ENCODE data around the gene TTLL11.

- TF ChIP-seq CTCF (IDR thresholded peaks at IDR 0.05) (no peak), EZH2phosphoT487 (IDR thresholded peaks at IDR 0.05) (no peak), EZH2 (IDR thresholded peaks at IDR 0.05) (no peak)
Observed at GRCh38 chr9:121842612-121842978, 250.5 kb downstream of the TTLL11 start.

All from neural progenitor cell (in vitro differentiated cells).